GM21576 (cell line): Measurements from ENCODE around the gene WNT3A.
"Not testable (repeated sequence)": the region's sequence is repeated elsewhere in the genome, so short reads cannot be mapped to it uniquely, and the experiment has no call there.

Experiments
- ATAC-seq: cut with Tn5 transposase; IDR thresholded peaks from one replicate; pipeline ENCODE4 v1.9.1; 2021; ENCODE audit warnings: mild to moderate bottlenecking, moderate library complexity; ENCODE audit not compliant: unreplicated experiment

Gene WNT3A, protein sequence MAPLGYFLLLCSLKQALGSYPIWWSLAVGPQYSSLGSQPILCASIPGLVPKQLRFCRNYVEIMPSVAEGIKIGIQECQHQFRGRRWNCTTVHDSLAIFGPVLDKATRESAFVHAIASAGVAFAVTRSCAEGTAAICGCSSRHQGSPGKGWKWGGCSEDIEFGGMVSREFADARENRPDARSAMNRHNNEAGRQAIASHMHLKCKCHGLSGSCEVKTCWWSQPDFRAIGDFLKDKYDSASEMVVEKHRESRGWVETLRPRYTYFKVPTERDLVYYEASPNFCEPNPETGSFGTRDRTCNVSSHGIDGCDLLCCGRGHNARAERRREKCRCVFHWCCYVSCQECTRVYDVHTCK

DNA sequence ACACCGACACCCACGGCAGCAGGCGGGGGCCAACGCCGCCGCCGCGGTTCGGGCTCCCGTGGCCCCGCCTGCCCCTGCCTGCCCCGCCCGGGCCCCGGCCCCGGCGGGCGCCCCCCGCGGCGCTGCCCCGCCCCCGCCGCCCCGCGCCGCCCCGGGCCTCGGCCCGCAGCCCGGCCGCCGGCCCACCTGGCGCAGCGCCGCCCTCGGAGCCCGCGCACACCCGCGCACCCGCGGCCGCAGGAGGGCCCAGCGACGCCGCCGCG is at the start of gene WNT3A:
TSS of gene WNT3A (plus strand) at position 213 of the 263 bp plus-strand sequence. CDS start 131 bp downstream, outside the sequence.
- no peak for ATAC-seq

DNA sequence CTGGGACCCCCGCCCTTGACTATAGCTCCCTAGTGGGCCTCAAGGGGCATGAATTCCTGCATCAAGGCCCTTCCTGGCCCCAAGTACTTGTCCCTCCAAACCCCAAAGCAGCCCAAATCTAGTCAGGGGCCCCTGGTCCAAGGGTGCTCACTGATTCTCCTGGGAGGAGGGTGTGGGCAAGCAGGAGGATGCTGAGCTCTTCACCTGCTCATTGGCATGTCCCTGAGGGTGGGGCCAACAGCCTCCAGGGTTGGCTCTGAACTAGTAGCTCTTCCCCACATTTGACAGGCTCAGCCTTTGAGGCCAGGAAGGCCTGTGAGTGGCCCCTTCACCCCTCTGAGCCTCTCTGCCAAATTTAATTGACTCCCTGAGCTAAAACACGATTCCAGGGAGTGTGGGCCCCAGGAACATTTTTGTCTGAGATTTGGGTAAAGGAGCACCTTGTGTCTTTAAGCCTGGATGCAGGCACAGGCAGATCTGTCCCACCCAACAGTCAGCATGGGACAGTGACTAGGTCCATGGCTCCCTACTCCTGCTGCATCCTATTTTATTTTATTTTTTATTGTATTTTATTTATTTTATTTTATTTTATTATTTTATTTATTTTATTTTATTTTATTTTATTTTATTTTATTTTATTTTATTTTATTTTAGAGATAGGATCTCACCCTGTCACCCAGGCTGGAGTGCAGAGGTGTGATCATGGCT is 48.0 kb upstream of the WNT3A start:
- ATAC-seq = no peak

DNA sequence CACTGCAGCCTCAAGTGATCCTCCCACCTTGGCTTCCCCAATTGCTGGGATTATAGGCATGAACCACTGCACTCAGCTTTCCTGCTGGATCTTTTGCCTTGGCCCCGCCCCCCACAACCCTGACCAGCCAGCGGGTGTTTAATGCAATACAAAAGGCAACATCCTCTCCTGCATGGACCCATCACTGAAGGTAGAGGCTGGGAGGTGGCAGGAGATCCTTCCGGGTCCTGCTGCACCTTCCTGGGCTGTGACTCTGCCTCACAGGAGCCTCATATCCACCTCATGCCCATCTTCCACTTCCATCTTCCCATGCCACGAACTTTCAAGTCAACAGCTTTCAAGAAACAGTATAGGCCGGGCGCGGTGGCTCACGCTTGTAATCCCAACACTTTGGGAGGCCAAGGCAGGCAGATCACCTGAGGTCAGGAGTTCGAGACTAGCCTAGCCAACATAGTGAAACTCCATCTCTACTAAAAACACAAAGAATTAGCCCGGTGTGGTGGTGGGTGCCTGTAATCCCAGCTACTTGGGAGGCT is 47.4 kb upstream of the WNT3A start:
- ATAC-seq = no peak

DNA sequence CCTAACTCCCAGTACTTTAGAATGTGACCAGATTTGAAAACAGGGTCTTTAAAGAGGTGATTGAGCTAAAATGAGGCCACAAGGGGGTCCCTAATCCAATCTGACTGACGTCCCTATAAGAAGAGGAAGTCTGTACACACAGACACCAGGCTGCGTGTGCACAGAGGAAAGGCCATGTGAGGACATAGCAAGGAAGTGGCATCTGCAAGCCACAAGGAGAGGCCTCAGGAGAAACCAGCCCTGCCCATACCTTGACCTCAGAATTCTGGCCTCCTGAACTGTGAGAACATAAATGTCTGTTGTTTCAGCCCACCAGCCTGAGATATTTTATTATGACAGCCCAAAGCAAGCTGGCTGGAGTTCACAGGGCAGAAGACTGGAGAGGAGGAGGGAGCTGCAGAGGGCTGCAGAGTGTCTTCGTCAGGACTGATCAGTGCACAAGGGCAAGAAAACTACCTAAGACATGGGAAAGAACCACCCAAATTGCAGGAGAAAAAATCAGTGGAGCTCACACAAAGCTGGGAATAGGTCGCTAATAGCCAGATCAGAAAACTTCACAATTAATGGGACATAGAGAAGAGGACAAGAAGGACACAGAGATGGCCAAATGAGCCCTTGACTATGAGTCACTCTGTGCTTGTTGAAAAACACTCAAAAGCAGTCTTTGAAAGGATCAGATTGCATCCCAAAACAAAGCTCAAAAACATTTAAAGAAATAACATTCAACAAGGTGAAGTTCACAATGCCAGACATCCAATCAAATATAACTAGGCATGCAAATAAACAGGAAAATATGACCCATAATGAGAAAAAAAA is 44.9 kb upstream of the WNT3A start:
- no peak for ATAC-seq

- ATAC-seq = not testable (repeated sequence)
These were observed 40.1 kb upstream of the WNT3A start for GRCh38 chr1:227966733-227967132.

DNA sequence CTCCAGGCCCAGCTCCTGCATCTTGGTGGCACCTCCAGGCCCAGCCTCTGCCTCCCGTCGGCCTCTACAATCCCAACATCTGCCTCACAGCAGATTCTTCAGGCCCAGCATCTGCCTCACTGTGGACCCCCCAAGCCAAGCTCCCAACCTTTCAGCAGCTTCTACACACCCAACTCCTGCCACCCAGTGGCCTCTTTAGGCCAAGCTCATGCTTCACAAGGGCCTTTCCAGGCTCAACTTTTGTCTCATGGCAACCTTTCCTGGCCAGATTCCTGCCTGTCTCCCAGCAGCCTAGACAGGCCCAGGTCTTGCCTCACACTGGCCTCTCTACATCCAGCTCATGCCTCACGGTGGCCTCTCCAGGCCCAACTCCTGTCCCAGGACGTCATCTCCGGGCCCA is 39.0 kb upstream of the WNT3A start:
- ATAC-seq = not testable (repeated sequence)

DNA sequence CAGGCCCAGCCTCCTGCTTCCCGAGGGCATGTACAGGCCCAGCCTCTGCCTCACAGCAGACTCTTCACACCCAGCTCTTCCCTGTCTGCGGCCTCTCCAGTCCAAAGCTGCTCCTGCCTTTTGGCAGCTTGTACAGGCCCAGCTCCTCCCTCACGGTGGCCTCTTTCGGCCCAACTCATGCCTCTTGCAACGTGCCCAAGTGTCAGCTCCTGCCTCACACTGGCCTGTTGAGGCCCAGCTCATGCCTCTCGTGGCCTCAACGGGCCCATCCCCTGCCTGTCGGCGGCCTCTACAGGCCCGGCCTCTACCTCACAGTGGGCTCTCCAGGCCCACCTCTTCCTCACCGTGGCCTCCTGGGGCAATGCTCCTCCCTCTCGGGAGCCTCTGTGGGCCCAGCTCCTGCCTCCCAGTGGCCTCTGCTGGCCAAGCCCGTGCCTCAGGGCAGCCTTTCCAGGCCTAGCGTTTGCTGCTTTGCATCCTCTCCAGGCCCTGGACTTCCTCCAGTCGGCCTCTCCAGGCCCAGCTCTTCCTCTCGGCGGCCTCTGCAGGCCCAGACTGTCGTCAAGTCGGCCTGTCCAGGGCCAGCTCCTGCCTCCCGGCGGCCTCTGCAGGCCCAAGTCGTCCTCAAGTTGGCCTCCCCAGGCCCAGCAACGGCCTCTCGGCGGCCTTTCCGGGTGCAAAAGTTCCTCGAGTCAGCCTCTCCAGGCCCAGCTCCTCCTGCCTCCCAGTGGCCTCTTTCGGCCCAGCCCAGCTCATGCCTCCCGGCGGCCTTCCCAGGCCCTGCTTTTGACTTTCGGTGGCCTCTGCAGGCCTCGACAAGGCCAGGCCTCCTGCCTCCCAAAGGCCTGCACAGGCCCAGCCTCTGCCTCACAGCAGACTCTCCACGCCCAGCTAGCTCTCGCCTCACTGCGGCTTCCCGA is 36.5 kb upstream of the WNT3A start:
- not testable (repeated sequence) for ATAC-seq

GRCh38 chr1:227971216-227971615 is 35.6 kb upstream of the WNT3A start:
- ATAC-seq = not testable (repeated sequence)

DNA sequence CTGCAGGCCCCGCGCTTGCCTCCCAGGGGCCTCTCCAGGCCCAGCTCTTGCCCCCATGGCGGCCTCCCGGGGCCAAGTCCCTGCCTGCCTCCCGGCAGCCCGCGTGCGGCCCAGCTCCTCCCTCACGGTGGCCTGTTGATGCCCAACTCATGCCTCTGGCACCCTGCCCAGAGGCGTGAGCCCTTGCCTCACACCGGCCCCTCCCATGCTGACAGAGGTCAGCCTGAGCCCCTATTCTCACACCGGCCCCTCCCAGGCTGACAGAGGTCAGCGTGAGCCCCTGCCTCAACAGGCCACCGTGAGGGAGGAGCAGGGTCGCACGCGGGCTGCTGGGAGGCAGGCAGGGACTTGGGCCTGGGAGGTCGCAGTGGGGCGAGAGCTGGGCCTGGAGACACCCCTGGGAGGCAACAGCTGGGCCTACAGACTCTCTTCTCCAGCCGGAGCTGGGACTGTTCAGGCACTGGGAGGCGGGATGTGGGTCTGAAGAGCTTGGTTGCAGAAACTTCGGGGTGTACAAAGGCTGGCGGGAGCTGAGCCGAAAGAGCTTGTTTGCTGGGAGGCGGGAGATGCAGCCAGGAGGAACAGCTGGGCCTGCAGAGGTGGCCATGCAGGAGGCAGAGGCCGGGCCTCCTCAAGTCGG is 35.0 kb upstream of the WNT3A start:
- ATAC-seq = not testable (repeated sequence)

GRCh38 chr1:227972283-227972679 is 34.5 kb upstream of the WNT3A start:
- ATAC-seq = not testable (repeated sequence)

GRCh38 chr1:227972843-227973374 is 33.9 kb upstream of the WNT3A start:
- not testable (repeated sequence) for ATAC-seq

GRCh38 chr1:227973724-227974288 is 33.0 kb upstream of the WNT3A start:
- ATAC-seq = not testable (repeated sequence)

DNA sequence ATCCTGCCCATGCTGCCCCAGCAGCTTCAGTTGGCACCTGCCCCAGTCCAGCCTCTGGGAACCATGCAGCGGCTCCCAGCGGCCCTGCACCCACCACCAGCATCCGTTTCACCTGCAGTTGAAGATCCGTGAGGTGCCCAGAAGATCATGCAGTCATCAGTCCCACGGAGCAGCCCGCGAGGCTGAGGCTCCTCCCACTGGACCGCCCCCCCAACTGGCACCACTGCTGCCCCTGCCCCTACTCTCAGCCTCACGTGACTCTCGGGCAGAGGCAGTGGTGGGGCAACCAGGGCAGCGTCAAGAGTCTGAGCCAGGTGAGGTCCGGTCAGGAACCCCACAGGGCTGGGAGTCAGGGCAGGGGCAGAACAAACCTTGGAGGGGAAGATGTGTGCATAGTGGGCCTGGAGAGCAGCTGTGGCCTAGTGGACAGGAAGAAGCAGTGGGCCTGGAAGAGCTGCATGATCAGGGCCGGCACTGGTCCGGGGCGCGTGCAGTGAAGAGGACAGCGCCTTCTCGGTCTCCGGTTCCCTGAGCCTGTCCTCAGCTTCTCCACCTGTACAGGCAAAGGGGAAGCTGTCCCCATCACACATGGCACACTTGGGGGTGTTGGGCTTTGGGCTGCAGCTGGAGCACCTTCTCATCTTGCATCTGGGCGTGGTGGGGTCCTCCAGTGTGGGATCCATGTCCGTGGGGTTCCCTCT is 31.1 kb upstream of the WNT3A start:
- not testable (repeated sequence) for ATAC-seq

GRCh38 chr1:227987181-227987580 is 19.6 kb upstream of the WNT3A start:
- ATAC-seq = no peak

- no peak for ATAC-seq
These were observed 12.0 kb upstream of the WNT3A start for GRCh38 chr1:227994632-227995300.

DNA sequence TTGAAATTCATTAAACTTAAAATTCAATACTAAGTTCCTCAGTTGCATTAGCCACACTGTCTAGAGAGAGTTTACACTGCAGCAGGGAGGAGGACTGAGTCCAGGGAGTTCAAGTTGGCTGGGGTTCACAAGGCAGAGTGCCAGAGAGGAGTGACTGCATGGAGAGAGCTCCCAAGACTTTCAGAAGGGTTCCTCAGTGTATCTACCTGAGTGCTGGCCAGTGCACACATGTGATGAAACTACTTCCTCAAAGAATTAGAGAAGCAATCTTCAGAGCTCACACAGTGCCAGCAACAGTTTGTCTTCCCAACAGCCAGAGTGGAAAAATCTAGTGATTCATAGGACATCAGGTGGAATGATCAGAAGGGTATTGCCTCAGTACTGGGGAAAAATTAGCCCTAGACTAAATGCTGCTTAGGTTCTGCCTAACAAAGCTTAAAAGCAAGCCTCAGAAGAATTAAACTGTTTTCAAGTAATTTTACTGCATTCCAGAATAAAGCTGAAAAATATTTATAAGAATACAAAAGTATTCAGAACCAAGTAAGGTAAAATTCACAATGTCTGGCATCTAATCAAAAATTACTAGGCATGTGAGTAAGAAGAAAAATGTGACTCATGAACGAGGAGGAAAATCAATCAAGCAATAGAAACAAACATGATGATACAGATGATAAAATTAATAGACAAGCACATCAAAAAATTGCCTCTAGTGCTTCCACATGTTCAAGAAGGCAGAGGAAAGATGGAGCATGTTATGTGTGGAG is 10.4 kb upstream of the WNT3A start:
- no peak for ATAC-seq

GRCh38 chr1:227998374-227999055 is 8.3 kb upstream of the WNT3A start:
- ATAC-seq = no peak
